K562 (cell line): ENCODE data around the gene UBQLN2. TPM values are rescaled to one million over a fixed set of nuclear protein-coding genes. Genes with fewer than 3 reads are reported as not detected.

Experiments
- POLR3A ChIP-seq: IDR thresholded peaks from 2 replicates; pipeline ENCODE4 v1.6.1; 2011; ENCODE audit warnings: borderline replicate concordance, mild to moderate bottlenecking, moderate library complexity; ENCODE audit not compliant: insufficient read length, insufficient read depth; ENCODE audit errors: extremely low read depth
- XRCC4 ChIP-seq: IDR thresholded peaks from one replicate; pipeline ENCODE4 v1.6.1; 2011; ENCODE audit not compliant: insufficient read depth, insufficient read length; ENCODE audit errors: extremely low read depth
- ZNF12 ChIP-seq: sonication (generic); formaldehyde crosslinking; IDR thresholded peaks from 2 replicates; pipeline ENCODE4 v1.4.0; 2020; ENCODE audit warnings: mild to moderate bottlenecking, missing genetic modification reagents
- ZNF253 ChIP-seq: fragments of 250-450 bp; sonication (Bioruptor Pico); conservative IDR thresholded peaks from 2 replicates; pipeline ENCODE4 v1.6.1; 2021; ENCODE audit warnings: mild to moderate bottlenecking
- polyA plus RNA-seq, 8 experiments: library from polyadenylated mRNA; depleted of rRNA in 4 of 8; stranded (reverse) in 5 of 8; unstranded in 3 of 8; fragments of >200 nt; fragmentation: Nextera tagmentation in 2 of 8; fragmentation: Illumina TruSeq in 1 of 8; extraction: Ambion mirVana in 2 of 8; extraction: Trizol in 1 of 8; gene quantifications; 2 replicates each; pipeline versions ENCODE4 v1.2.1 to v1.2.3, GENCODE V29; 2011 to 2014; ENCODE audit warnings: inconsistent platforms in 1 of 8, missing spikeins in 1 of 8
- total RNA-seq, 7 experiments: library from RNA; depleted of rRNA in 6 of 7; stranded (reverse); fragments of >200 nt in 6 of 7; fragmentation: Illumina TruSeq in 2 of 7; extraction: Trizol in 2 of 7; gene quantifications; 2 replicates each; pipeline versions ENCODE4 v1.2.1 to v1.2.3, GENCODE V29; 2011 to 2021; ENCODE audit warnings: low replicate concordance in 1 of 7
- TF ChIP-seq, protein P1 (sequence below): sonication (generic); formaldehyde crosslinking; IDR thresholded peaks from 2 replicates; pipeline ENCODE4 v1.8.0; 2023; ENCODE audit warnings: missing genetic modification reagents, mild to moderate bottlenecking, borderline replicate concordance
- TF ChIP-seq, protein P2 (sequence below): IDR thresholded peaks from 2 replicates; pipeline ENCODE4 v1.6.1; 2014; ENCODE audit warnings: antibody characterized with exemption
- TF ChIP-seq, protein P3 (sequence below): sonication (generic); formaldehyde crosslinking; IDR thresholded peaks from 2 replicates; pipeline ENCODE4 v1.8.0; 2023; ENCODE audit warnings: mild to moderate bottlenecking, missing genetic modification reagents
- TF ChIP-seq, protein P4 (sequence below): IDR thresholded peaks from 2 replicates; pipeline ENCODE4 v1.6.1; 2016; ENCODE audit warnings: missing genetic modification characterization, missing compliant biosample characterization
- TF ChIP-seq, protein P5 (sequence below): fragments of 450-650 bp; IDR thresholded peaks from 2 replicates; pipeline ENCODE4 v1.6.1; 2016; ENCODE audit warnings: missing biosample characterization, missing genetic modification characterization

UBQLN2 gene
- total and polyA plus RNA-seq, 9 of the 15 experiments (the other 6 are each of a cell fraction or from before 2014, with no cell fraction given) = 1.5 to 17.9 (median 5.7) TPM

DNA sequence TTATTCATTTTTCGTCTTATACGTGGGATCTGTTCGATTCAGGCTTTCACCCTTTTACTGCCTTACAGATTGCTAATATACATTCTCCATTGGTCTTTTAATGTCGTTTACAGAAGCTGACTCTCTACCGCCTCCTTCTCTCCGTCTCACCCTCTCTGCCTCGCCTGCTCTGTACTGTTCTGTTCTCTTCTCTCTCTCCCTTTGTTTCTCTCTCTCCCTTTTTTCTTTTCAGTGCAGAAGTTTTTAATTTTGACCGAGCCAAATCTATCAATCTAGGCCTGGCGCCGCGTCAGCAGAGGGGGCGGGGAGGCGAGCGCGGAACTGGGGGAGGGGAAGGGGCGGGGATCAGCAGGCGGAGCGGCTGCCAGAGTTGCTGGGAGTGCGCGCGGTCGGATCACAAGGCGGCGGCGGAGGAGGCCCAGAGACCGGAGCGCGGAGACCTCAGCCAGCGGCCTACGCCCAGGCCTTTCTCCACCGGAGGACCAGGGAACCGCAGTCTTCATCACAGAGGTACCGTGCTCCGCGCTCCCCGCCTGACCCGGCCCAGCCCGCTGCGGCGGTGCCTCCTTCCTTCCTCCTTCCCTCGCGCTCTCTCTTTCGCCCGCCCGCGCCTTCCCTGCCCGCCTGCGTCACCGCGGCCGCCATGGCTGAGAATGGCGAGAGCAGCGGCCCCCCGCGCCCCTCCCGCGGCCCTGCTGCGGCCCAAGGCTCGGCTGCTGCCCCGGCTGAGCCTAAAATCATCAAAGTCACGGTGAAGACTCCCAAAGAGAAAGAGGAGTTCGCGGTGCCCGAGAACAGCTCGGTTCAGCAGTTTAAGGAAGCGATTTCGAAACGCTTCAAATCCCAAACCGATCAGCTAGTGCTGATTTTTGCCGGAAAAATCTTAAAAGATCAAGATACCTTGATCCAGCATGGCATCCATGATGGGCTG, at the start of gene UBQLN2 (continued):
- TF ChIP-seq, protein P1, sequence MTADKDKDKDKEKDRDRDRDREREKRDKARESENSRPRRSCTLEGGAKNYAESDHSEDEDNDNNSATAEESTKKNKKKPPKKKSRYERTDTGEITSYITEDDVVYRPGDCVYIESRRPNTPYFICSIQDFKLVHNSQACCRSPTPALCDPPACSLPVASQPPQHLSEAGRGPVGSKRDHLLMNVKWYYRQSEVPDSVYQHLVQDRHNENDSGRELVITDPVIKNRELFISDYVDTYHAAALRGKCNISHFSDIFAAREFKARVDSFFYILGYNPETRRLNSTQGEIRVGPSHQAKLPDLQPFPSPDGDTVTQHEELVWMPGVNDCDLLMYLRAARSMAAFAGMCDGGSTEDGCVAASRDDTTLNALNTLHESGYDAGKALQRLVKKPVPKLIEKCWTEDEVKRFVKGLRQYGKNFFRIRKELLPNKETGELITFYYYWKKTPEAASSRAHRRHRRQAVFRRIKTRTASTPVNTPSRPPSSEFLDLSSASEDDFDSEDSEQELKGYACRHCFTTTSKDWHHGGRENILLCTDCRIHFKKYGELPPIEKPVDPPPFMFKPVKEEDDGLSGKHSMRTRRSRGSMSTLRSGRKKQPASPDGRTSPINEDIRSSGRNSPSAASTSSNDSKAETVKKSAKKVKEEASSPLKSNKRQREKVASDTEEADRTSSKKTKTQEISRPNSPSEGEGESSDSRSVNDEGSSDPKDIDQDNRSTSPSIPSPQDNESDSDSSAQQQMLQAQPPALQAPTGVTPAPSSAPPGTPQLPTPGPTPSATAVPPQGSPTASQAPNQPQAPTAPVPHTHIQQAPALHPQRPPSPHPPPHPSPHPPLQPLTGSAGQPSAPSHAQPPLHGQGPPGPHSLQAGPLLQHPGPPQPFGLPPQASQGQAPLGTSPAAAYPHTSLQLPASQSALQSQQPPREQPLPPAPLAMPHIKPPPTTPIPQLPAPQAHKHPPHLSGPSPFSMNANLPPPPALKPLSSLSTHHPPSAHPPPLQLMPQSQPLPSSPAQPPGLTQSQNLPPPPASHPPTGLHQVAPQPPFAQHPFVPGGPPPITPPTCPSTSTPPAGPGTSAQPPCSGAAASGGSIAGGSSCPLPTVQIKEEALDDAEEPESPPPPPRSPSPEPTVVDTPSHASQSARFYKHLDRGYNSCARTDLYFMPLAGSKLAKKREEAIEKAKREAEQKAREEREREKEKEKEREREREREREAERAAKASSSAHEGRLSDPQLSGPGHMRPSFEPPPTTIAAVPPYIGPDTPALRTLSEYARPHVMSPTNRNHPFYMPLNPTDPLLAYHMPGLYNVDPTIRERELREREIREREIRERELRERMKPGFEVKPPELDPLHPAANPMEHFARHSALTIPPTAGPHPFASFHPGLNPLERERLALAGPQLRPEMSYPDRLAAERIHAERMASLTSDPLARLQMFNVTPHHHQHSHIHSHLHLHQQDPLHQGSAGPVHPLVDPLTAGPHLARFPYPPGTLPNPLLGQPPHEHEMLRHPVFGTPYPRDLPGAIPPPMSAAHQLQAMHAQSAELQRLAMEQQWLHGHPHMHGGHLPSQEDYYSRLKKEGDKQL = no peak
- TF ChIP-seq, protein P2, sequence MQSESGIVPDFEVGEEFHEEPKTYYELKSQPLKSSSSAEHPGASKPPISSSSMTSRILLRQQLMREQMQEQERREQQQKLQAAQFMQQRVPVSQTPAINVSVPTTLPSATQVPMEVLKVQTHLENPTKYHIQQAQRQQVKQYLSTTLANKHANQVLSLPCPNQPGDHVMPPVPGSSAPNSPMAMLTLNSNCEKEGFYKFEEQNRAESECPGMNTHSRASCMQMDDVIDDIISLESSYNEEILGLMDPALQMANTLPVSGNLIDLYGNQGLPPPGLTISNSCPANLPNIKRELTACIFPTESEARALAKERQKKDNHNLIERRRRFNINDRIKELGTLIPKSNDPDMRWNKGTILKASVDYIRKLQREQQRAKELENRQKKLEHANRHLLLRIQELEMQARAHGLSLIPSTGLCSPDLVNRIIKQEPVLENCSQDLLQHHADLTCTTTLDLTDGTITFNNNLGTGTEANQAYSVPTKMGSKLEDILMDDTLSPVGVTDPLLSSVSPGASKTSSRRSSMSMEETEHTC = no peak
- TF ChIP-seq POLR3A (no peak), XRCC4 (no peak), ZNF12 (0 out of 2 replicates have a peak, but pooled peaks have one; percentile 32), ZNF253 (no peak)
- TF ChIP-seq, protein P3, sequence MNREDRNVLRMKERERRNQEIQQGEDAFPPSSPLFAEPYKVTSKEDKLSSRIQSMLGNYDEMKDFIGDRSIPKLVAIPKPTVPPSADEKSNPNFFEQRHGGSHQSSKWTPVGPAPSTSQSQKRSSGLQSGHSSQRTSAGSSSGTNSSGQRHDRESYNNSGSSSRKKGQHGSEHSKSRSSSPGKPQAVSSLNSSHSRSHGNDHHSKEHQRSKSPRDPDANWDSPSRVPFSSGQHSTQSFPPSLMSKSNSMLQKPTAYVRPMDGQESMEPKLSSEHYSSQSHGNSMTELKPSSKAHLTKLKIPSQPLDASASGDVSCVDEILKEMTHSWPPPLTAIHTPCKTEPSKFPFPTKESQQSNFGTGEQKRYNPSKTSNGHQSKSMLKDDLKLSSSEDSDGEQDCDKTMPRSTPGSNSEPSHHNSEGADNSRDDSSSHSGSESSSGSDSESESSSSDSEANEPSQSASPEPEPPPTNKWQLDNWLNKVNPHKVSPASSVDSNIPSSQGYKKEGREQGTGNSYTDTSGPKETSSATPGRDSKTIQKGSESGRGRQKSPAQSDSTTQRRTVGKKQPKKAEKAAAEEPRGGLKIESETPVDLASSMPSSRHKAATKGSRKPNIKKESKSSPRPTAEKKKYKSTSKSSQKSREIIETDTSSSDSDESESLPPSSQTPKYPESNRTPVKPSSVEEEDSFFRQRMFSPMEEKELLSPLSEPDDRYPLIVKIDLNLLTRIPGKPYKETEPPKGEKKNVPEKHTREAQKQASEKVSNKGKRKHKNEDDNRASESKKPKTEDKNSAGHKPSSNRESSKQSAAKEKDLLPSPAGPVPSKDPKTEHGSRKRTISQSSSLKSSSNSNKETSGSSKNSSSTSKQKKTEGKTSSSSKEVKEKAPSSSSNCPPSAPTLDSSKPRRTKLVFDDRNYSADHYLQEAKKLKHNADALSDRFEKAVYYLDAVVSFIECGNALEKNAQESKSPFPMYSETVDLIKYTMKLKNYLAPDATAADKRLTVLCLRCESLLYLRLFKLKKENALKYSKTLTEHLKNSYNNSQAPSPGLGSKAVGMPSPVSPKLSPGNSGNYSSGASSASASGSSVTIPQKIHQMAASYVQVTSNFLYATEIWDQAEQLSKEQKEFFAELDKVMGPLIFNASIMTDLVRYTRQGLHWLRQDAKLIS = no peak
- TF ChIP-seq, protein P4, sequence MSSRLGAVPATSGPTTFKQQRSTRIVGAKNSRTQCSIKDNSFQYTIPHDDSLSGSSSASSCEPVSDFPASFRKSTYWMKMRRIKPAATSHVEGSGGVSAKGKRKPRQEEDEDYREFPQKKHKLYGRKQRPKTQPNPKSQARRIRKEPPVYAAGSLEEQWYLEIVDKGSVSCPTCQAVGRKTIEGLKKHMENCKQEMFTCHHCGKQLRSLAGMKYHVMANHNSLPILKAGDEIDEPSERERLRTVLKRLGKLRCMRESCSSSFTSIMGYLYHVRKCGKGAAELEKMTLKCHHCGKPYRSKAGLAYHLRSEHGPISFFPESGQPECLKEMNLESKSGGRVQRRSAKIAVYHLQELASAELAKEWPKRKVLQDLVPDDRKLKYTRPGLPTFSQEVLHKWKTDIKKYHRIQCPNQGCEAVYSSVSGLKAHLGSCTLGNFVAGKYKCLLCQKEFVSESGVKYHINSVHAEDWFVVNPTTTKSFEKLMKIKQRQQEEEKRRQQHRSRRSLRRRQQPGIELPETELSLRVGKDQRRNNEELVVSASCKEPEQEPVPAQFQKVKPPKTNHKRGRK (tag) = no peak
- TF ChIP-seq, protein P5, sequence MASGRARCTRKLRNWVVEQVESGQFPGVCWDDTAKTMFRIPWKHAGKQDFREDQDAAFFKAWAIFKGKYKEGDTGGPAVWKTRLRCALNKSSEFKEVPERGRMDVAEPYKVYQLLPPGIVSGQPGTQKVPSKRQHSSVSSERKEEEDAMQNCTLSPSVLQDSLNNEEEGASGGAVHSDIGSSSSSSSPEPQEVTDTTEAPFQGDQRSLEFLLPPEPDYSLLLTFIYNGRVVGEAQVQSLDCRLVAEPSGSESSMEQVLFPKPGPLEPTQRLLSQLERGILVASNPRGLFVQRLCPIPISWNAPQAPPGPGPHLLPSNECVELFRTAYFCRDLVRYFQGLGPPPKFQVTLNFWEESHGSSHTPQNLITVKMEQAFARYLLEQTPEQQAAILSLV (tag) = no peak
